GM18907 (cell line): Measurements from ENCODE around the gene CDH26.

Source experiments
- ATAC-seq: cut with Tn5 transposase; IDR thresholded peaks from one replicate; pipeline ENCODE4 v1.9.1; 2021; ENCODE audit warnings: mild to moderate bottlenecking, moderate library complexity; ENCODE audit not compliant: unreplicated experiment

Gene CDH26

DNA sequence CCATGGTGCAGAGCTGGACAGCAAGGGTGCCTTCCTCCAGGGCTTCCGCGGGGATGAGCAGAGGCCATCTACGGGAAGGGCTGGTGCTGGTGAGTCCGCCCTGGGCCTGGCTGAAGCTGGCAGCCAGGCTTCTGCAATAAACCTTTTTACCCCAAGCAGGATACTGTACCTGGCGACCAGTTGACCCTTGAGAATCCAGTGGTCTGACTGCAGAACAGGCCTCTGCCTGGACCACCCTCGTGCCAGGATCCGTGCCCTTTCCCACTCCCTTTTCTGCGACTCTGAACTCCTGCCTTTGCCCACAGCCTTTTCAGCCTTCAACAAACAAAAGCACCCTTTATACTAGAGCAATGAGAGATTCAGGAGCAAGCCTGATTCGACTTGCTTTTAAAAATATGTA is 18.9 kb downstream of the CDH26 start:
- no peak for ATAC-seq

DNA sequence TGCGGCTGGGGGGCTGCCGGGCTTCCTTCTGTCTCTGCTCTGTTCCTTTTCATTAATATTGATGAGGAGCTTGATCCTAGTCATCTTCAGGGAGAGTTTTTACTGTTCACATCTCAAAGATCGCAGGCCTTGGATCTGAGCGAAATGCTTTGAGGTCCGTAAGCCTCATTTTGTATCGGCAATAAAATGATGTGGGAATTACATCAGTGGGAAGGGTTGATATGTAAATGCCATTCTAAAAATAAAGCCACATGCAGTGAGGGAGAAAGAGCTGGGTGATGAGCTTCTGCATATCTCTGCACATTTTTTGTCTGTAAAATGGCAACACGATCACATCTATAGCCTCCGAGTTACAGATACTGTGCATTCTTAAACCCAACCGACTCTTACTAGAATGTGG is 24.9 kb downstream of the CDH26 start:
- ATAC-seq, result no peak

GRCh38 chr20:59984541-59984940 is 26.3 kb downstream of the CDH26 start:
- no peak for ATAC-seq

- no peak for ATAC-seq
Observed at GRCh38 chr20:59985164-59985563, 26.9 kb downstream of the CDH26 start.

GRCh38 chr20:59985864-59986263 is 27.6 kb downstream of the CDH26 start:
- no peak for ATAC-seq

DNA sequence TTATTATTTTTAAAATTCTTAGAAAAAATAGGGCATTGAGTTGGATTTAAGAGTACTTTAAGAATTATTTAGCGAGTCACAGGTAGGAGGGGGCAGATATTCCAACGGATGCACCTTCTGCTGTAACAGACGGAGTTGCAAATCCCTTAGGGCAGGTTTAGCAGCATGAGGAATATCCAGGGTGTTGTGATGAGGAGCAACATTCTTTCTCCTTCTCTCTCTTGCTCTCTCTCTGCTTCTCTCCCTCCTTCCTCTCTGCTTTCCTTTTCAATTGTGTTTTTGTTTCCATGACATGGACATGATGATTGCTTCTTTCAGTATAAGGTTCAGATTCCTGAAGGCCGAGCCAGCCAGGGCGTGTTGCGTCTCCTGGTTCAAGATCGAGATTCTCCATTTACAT is 28.9 kb downstream of the CDH26 start:
- ATAC-seq, result no peak

DNA sequence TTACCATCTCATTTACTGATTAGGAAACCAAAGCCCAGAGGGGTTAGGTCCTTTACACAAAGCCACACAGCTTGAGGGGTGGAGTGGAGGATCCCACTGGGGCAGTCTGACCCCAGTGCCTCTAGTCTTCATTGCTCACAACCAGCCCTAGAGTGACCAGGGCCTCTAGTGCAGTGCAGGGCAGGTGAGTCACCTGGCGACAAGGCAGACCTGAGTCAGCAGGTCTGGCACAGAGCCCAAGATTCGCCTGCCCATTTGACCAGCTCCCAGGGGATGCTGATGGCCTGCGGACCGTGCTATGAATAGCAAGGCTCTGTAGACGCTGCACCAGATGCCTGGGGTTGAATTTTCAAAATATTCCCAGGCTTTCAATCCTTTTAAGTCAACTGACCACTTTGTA is 29.9 kb downstream of the CDH26 start:
- no peak for ATAC-seq

GRCh38 chr20:59992526-59993084 is 34.4 kb downstream of the CDH26 start:
- ATAC-seq, result no peak

- ATAC-seq, result no peak
Observed at GRCh38 chr20:59993736-59994430, 35.7 kb downstream of the CDH26 start.

- no peak for ATAC-seq
Observed at GRCh38 chr20:59994697-59995122, 36.5 kb downstream of the CDH26 start.

- ATAC-seq, result no peak
Observed at GRCh38 chr20:59996108-59996507, 37.9 kb downstream of the CDH26 start.

GRCh38 chr20:59997896-59998295 is 39.7 kb downstream of the CDH26 start:
- ATAC-seq, result no peak

DNA sequence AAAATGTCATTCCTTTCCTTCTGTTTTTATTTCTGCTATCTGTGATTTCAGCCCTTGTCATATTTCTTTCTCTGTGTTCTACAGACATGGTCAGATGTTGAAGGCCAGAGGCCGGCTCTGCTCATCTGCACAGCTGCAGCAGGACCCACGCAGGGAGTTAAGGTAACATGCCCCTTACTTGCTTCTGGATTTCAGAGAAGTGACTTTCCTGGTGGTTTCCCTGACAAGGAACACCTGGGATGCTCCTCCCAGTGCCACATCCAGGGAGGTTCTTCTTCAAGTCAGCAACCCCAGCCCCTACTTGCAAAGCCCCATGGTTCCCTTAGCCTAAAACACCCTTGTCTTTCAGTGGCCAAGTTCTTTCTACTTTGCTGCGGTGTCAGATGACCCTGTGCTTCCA is 41.3 kb downstream of the CDH26 start:
- ATAC-seq, result no peak

DNA sequence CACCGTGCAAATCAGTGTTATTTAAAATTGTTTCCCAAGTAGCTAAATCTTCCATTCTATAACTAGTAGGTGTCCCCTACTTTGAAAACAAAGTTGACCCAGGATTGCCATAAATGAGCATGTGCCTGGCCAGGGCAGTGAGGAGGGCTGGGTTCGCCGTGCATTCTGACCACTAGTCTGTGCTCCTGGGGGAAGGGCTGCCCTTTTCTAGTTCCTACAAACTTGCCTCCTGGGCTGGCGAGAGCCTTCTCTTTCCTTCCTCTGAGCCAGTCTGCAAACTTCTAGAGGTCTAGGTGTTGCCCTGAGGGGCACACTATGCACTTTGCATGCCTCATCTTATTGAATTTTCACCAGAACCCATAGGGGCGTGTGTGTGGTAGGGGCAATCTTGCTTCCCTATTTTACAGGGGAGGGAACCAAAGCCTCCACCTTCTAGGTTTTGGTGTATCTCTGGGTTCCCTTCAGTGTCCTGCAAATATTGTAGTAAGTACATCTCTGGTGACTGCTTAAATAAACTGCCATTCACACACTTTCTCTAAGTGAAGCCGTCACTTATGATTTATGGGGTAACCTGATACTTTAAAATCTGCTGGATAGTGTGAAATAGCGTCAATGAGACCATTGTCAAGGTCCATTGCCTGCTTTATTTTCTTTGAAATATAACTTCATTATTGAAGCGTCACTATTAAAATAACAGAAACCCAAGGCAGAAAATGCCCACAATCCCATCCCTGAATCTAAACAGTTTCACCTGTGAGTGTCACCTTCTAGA is 42.2 kb downstream of the CDH26 start:
- no peak for ATAC-seq

GRCh38 chr20:60001108-60001507 is 42.9 kb downstream of the CDH26 start:
- ATAC-seq, result no peak

DNA sequence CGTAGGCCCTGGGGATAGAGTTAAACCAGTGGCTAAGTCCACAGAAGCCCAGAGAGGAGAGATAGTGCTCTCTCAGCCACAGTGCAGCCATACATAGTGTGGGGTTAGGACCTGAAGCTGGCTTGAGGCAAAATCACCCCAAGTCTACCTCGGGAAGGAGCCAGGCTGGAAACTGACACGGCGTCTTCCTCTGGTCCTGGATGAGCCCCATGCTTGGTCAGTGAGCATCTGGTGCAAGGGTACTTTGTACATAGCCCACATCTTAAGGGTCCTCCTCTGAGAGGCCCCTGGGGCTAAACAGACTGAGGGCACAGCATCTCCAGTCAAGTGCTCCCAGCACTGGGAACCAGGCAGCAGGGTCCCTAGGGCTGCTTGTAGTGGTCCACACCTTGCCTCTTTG is 45.6 kb downstream of the CDH26 start:
- no peak for ATAC-seq

DNA sequence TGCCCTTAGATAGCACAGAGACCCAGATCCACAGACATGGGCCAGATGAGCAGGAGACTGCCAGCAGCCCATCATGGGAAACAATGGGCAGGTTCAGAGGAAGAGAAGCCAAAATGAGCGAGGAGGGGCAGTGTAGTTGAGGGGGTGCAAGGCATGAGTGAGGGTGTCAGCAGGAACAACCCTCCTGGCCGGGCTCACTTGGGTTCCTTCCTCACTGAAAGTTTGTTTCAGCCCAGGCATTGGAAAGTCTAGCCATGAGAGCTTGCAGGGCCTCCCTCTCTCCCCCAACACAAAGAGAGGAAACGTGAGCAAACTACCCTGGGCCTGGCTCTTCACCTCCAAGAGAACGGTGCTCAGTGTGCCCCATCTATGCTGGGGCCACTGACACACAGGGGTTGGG is 48.0 kb downstream of the CDH26 start:
- ATAC-seq, result no peak

- ATAC-seq, result no peak
Observed at GRCh38 chr20:60007464-60007863, 49.2 kb downstream of the CDH26 start.

DNA sequence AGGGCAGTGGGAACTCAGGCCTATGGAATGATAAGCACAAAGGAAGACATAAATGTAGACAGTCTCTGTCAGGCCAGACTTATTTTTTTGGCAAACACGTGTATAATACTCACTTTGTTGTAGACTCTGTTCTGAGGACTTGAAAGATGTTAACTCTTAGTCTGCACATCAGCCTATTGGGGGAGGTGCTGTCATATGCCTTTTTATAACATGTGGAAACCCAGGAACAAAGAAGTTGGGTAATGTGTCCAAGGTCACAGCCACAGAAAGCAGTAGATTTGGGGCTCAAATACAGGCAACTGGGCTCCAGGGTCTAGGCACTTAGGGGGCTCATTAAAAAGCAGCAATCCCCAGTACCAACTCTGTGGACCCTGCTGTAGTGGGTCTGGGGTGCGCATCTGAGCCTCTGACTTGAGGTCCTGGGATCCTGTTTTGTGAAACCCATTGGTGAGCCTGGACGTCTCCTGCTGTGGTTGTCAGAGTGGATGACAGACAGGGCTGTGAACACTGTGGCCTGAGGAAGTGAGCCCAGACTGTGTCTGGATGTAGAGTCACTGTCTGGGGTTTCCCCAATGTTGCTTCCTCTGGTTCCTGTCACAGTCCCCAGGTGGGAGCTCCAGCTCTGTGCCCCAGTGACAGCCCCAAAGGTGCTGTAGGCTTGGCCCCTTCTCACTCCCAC is 50.0 kb downstream of the CDH26 start:
- peak; percentile 60 for ATAC-seq

DNA sequence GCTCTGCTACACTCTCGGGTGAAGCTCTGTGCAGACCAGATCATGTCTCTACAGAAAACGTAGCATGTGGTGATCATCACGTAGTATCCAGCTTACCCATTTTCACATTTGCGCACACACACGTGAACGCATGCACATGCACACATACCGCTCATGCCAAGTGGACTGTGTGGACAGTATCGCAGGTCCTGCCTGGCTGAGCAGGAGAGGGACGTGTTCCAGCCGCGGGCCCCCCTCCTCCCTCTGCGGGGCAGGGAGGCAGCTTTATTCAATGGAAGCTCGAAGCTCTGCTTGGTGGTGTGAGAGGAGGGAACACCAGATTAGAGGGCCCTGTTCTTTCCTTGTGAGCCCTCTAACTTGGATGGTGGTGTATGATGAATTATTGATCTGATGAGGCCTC is 51.1 kb downstream of the CDH26 start:
- ATAC-seq, result no peak

GRCh38 chr20:60009826-60010616 is 51.8 kb downstream of the CDH26 start:
- ATAC-seq, result no peak
